ENCODE measurements around the gene C1QTNF4. TPM values are rescaled to one million over a fixed set of nuclear protein-coding genes. Genes with fewer than 3 reads are reported as not detected.
"Not testable (repeated sequence)": the region's sequence is repeated elsewhere in the genome, so short reads cannot be mapped to it uniquely, and the experiment has no call there.

Gene C1QTNF4
- total RNA-seq, 2 donors from 2014 or later: 0.37 to 0.47 TPM

- intact Hi-C loops (cut with DNase I); DNase-seq; ATAC-seq: not testable (repeated sequence)
Measured at GRCh38 chr11:47546274-47546673, 47.9 kb downstream of the C1QTNF4 start.

GRCh38 chr11:47545298-47545697 is 48.9 kb downstream of the C1QTNF4 start:
- no peak for ATAC-seq
- intact Hi-C loops (cut with DNase I): no loop called here
- no peak for DNase-seq

- ATAC-seq: no peak
- DNase-seq: no peak
- intact Hi-C loops (cut with DNase I): no loop called here
Measured at GRCh38 chr11:47541070-47541469, 53.1 kb downstream of the C1QTNF4 start.

- intact Hi-C loops (cut with DNase I): no loop called here
- no peak for DNase-seq
- ATAC-seq: no peak
Measured at GRCh38 chr11:47539681-47540039, 54.6 kb downstream of the C1QTNF4 start.

Other genes starting within 250 kb of the C1QTNF4 start
- 1,000 to 10,000 TPM in 1 of 2 donors, 100 to 1,000 TPM in 1; 966 to 1,049 TPM for gene MYBPC3, start 241.7 kb downstream of the C1QTNF4 start, total RNA-seq
- gene SPI1, start 215.9 kb downstream of the C1QTNF4 start, total RNA-seq: 10 to 100 TPM; 19.5 to 31.4 TPM
- gene SLC39A13, start 185.8 kb downstream of the C1QTNF4 start, total RNA-seq: 10 to 100 TPM; 35.5 to 53.4 TPM
- 100 to 1,000 TPM; 133 to 154 TPM for gene PSMC3, start 168.0 kb downstream of the C1QTNF4 start, total RNA-seq
- not detected for gene RAPSN, start 145.3 kb downstream of the C1QTNF4 start, total RNA-seq
- gene CELF1, start 41.3 kb downstream of the C1QTNF4 start, total RNA-seq: 10 to 100 TPM; 64.5 to 81.9 TPM
- 10 to 100 TPM; 18.1 to 19.2 TPM for gene PTPMT1, start 28.8 kb downstream of the C1QTNF4 start, total RNA-seq
- 10 to 100 TPM; 10.2 to 12.2 TPM for gene KBTBD4, start 15.4 kb downstream of the C1QTNF4 start, total RNA-seq
- 100 to 1,000 TPM; 150 to 182 TPM for gene NDUFS3, start 15.3 kb downstream of the C1QTNF4 start, total RNA-seq
- under 1 TPM in 1 of 2 donors, not detected in 1; 0.41 TPM for gene FAM180B, start 7.7 kb downstream of the C1QTNF4 start, total RNA-seq
- gene MTCH2, start 48.1 kb upstream of the C1QTNF4 start, total RNA-seq: 10 to 100 TPM; 82.8 to 92.8 TPM
- under 1 TPM in 1 of 2 donors, not detected in 1; 0.44 TPM for gene AGBL2, start 121.0 kb upstream of the C1QTNF4 start, total RNA-seq
- 10 to 100 TPM; 30.6 to 50.1 TPM for gene FNBP4, start 172.9 kb upstream of the C1QTNF4 start, total RNA-seq

All from left cardiac atrium (tissue), 4 donors.